Mucosa of descending colon (tissue), 3 donors: ENCODE measurements around the gene DYDC2. TPM values are rescaled to one million over a fixed set of nuclear protein-coding genes. Genes with fewer than 3 reads are reported as not detected.
"Not testable (repeated sequence)": the region's sequence is repeated elsewhere in the genome, so short reads cannot be mapped to it uniquely, and the experiment has no call there.

Source experiments
- ATAC-seq: fragments of 200-7000 bp; cut with Tn5 transposase; one replicate; pipeline ENCODE4 v1.9.1; 2020; ENCODE audit warnings: mild to moderate bottlenecking, moderate library complexity
- DNase-seq, 3 donors: peaks; one replicate each; pipeline ENCODE4 v3.0.0-alpha.2; 2020
- H3K36me3 ChIP-seq: fragments of 200-600 bp; one replicate; pipeline ENCODE4 v1.8.0; 2021; ENCODE audit warnings: low read depth, mild to moderate bottlenecking
- H3K4me1 ChIP-seq: fragments of 200-600 bp; one replicate; pipeline ENCODE4 v1.8.0; 2021; ENCODE audit warnings: low read depth, mild to moderate bottlenecking
- H3K4me3 ChIP-seq: fragments of 200-600 bp; one replicate; pipeline ENCODE4 v1.8.0; 2021; ENCODE audit warnings: mild to moderate bottlenecking
- H3K9me3 ChIP-seq: fragments of 200-600 bp; one replicate; pipeline ENCODE4 v1.8.0; 2021; ENCODE audit warnings: mild to moderate bottlenecking
- CTCF ChIP-seq: fragments of 200-600 bp; IDR thresholded peaks from one replicate; pipeline ENCODE4 v1.8.0; 2022; ENCODE audit warnings: antibody characterized with exemption, mild to moderate bottlenecking
- intact Hi-C, 2 donors: fragments of 100-400 bp; cut with DNase I in 1 of 2; cut with micrococcal nuclease in 1 of 2; formaldehyde crosslinking; loops; one replicate each; pipeline versions ENCODE4 v1.11.0 to v1.11.1; 2022; cut with DNase I, micrococcal nuclease
- total RNA-seq, 3 donors: library from RNA; stranded (reverse); fragmentation: NEBNext Ultra II Directional in 2 of 3; extraction: Animal tissue kit (Norgen Biotek cat#: 25700) in 2 of 3; gene quantifications; one replicate each; pipeline versions ENCODE4 v1.2.1 to v1.2.4, GENCODE V29; 2021 to 2023
- donor health status: DM: no; HTN: no; CAD: no; lungs with moderate emphysema.
- donor health status: DM: no; HTN: no; CAD: no.
- donor health status: DM: no; HTN: yes; CAD: no.

DYDC2 gene
- total RNA-seq, 3 donors from 2014 or later, result not detected

- no peak for ATAC-seq
- no peak overlapping the region for H3K4me3 ChIP-seq
- TF ChIP-seq CTCF, result no peak
- no peaks in the 10 kb centered on the region for H3K36me3 ChIP-seq
- no peaks in the 10 kb centered on the region for H3K9me3 ChIP-seq
- intact Hi-C loops, result no loop called here
- no peak for DNase-seq
- H3K4me1 ChIP-seq, result peaks cover 62% of the 10 kb centered on the region
Measured at GRCh38 chr10:80412486-80412885, 55.9 kb downstream of the DYDC2 start.

GRCh38 chr10:80413271-80413996, 56.9 kb downstream of the DYDC2 start:
- H3K9me3 ChIP-seq, result no peaks in the 10 kb centered on the region
- ATAC-seq (no peak), DNase-seq (peak in 1 of 3 donors; percentile 10)
- no peak overlapping the region for H3K4me3 ChIP-seq
- H3K4me1 ChIP-seq, result peaks cover 60% of the 10 kb centered on the region
- intact Hi-C loops, result no loop called here
- H3K36me3 ChIP-seq, result no peaks in the 10 kb centered on the region
- TF ChIP-seq CTCF, result no peak

GRCh38 chr10:80414142-80414895, 57.7 kb downstream of the DYDC2 start:
- DNase-seq, result peak in 1 of 3 donors; percentile 62
- TF ChIP-seq CTCF, result no peak
- peak; percentile 80 for ATAC-seq
- H3K36me3 ChIP-seq, result no peaks in the 10 kb centered on the region
- intact Hi-C loops, result no loop called here
- peaks cover 58% of the 10 kb centered on the region for H3K4me1 ChIP-seq
- H3K4me3 ChIP-seq, result no peak overlapping the region
- no peaks in the 10 kb centered on the region for H3K9me3 ChIP-seq

- no peak for DNase-seq
- Histone ChIP-seq H3K36me3 (no peaks in the 10 kb centered on the region), H3K4me3 (no peak overlapping the region), H3K9me3 (no peaks in the 10 kb centered on the region), H3K4me1 (peaks cover 42% of the 10 kb centered on the region)
- intact Hi-C loops, result no loop called here
- peak; percentile 40 for ATAC-seq
- TF ChIP-seq CTCF, result no peak
Measured at GRCh38 chr10:80415734-80416478, 59.3 kb downstream of the DYDC2 start.

- Histone ChIP-seq H3K4me1 (peaks cover 35% of the 10 kb centered on the region), H3K36me3 (no peaks in the 10 kb centered on the region), H3K4me3 (no peak overlapping the region), H3K9me3 (no peaks in the 10 kb centered on the region)
- TF ChIP-seq CTCF, result no peak
- intact Hi-C loops, result no loop called here
- peak in 1 of 3 donors; percentile 14 for DNase-seq
- no peak for ATAC-seq
Measured at GRCh38 chr10:80416479-80417098, 60.0 kb downstream of the DYDC2 start.

GRCh38 chr10:80417256-80417655, 60.7 kb downstream of the DYDC2 start:
- H3K36me3 ChIP-seq, DNase-seq, H3K4me3 ChIP-seq, intact Hi-C loops, ATAC-seq, H3K9me3 ChIP-seq: not testable (repeated sequence)
- H3K4me1 ChIP-seq, result peaks cover 32% of the 10 kb centered on the region
